ENCODE data around the gene DCBLD2.

Gene DCBLD2, protein sequence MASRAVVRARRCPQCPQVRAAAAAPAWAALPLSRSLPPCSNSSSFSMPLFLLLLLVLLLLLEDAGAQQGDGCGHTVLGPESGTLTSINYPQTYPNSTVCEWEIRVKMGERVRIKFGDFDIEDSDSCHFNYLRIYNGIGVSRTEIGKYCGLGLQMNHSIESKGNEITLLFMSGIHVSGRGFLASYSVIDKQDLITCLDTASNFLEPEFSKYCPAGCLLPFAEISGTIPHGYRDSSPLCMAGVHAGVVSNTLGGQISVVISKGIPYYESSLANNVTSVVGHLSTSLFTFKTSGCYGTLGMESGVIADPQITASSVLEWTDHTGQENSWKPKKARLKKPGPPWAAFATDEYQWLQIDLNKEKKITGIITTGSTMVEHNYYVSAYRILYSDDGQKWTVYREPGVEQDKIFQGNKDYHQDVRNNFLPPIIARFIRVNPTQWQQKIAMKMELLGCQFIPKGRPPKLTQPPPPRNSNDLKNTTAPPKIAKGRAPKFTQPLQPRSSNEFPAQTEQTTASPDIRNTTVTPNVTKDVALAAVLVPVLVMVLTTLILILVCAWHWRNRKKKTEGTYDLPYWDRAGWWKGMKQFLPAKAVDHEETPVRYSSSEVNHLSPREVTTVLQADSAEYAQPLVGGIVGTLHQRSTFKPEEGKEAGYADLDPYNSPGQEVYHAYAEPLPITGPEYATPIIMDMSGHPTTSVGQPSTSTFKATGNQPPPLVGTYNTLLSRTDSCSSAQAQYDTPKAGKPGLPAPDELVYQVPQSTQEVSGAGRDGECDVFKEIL
- long read RNA-seq, donor 1, full-length matches to known transcripts: 2 of 2 reads
- long read RNA-seq, donor 1, partial matches to known transcripts: 0 of 2 reads
- long read RNA-seq, donor 1, other reads (novel, unspliced or antisense): 0 of 2 reads
- long read RNA-seq, donor 2, full-length matches to known transcripts: 1 of 1 reads
- long read RNA-seq, donor 2, partial matches to known transcripts: 0 of 1 reads
- long read RNA-seq, donor 2, other reads (novel, unspliced or antisense): 0 of 1 reads
- long read RNA-seq, donor 3, full-length matches to known transcripts: 1 of 1 reads
- long read RNA-seq, donor 3, partial matches to known transcripts: 0 of 1 reads
- long read RNA-seq, donor 3, other reads (novel, unspliced or antisense): 0 of 1 reads
- long read RNA-seq, donor 4, full-length matches to known transcripts: 3 of 3 reads
- long read RNA-seq, donor 4, partial matches to known transcripts: 0 of 3 reads
- long read RNA-seq, donor 4, other reads (novel, unspliced or antisense): 0 of 3 reads
- long read RNA-seq, donor 5, full-length matches to known transcripts: 3 of 3 reads
- long read RNA-seq, donor 5, partial matches to known transcripts: 0 of 3 reads
- long read RNA-seq, donor 5, other reads (novel, unspliced or antisense): 0 of 3 reads
- long read RNA-seq, donor 6, full-length matches to known transcripts: 2 of 8 reads
- long read RNA-seq, donor 6, partial matches to known transcripts: 6 of 8 reads
- long read RNA-seq, donor 6, other reads (novel, unspliced or antisense): 0 of 8 reads
- long read RNA-seq, donor 7, full-length matches to known transcripts: 7 of 64 reads
- long read RNA-seq, donor 7, partial matches to known transcripts: 57 of 64 reads
- long read RNA-seq, donor 7, other reads (novel, unspliced or antisense): 0 of 64 reads
- long read RNA-seq, donor 8, full-length matches to known transcripts: 1 of 1 reads
- long read RNA-seq, donor 8, partial matches to known transcripts: 0 of 1 reads
- long read RNA-seq, donor 8, other reads (novel, unspliced or antisense): 0 of 1 reads

DNA sequence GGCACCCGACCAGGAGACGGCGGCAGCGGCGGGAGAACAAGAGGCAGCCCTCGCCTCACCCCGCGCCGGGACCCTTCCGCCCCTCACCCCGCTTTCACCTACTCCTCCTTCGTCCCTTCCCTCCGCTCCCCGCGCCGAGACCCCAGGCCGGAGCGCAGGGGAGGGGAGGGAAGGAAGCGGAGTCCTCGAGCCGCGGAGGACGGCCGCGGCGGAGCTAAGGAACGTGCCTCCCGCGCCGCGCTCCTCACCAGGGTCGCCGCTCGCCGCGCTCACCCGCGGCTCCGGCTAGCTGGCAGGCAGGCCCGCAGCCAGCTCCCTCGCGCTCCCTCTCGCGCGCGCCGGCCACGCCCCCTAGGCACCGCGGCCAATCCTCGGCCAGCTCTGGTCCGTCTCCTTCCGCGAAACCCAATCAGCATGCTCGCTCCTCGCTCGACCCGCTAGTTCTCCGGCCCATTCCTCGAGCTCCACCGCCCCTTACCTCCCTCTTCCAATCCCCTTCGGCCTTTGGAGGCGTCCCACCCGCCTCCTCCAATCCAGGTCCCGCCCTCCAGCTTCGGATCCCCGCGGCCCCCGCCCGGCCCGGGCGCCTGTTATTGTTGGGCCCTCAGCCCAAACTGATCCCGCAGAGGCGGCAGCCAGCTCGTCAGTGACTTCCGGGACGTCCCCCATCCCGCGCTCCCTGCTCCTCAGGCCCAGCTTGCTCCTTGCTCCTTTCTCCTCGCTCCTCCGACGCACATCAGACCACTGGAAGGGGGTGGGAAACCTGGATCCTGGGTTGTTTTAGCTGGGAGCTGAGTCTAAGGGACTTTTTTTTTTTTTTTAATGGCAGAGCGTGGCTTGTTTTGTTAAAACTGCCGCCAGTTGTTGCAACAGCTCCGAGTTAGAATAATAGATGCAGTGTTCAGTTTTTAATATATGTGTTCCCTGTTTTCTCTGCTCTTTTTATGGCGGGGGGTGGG, at the start of gene DCBLD2:
Gene DCBLD2 (minus strand): TSS at position 304 of the 959 bp plus-strand sequence. CDS start 369 bp downstream, outside the sequence.
- peak; percentile 98 for DNase-seq

DNA sequence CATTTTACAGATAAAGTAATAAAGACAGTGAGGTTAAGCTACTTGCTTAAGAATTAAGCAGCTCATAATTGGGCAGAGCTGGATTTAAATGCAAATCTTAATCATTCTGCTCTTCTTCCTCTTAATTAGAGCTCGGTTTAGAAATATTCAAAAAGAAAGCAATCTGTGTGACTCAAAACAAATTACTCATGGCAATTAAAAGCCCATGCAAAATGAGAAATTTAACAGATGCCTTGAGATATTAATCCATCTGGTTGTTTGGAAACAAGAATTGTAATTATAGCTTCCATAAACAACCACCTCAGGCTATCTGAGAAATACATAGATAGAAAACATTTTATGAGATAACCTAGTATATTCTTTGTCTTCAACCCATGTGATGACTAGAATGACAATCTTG, 44.2 kb upstream of the DCBLD2 start:
- DNase-seq: no peak

DNA sequence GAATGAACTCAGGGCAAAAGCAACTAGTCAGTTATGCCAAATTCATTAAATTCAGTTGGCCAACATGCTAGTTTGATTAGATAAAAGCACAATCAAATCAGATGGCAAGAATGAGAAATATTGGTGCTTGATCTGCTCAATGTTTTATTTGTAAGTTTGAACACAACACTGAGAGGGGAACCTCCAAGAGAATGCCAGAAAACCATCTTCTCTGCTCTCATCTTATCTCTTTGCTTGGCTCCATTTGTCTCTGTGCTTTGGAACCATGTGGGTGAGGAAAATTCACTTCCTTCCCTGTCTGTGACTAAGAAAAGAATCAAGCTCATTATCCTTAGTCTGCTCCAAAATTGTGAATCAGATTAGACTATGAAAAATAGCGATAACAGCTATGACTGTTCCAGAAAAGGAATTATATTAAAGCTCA, 43.6 kb upstream of the DCBLD2 start:
- no peak for DNase-seq

DNA sequence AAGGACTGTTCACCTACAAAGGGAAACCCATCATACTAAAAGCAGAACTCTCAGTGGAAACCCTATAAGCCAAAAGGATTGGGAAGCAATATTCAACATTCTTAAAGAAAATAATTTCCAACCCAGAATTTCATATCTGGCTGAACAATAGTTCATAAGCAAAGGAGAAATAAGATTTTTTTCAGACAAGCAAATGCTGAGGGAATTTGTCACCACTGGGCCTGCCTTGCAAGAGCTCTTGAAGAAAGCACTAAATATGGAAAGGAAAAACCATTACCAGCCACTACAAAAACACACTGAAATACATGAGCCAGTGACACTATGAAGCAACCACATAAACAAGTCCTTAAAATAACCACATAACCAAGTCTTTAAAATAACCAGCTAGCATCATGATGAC, 28.9 kb upstream of the DCBLD2 start:
- no peak for DNase-seq

DNA sequence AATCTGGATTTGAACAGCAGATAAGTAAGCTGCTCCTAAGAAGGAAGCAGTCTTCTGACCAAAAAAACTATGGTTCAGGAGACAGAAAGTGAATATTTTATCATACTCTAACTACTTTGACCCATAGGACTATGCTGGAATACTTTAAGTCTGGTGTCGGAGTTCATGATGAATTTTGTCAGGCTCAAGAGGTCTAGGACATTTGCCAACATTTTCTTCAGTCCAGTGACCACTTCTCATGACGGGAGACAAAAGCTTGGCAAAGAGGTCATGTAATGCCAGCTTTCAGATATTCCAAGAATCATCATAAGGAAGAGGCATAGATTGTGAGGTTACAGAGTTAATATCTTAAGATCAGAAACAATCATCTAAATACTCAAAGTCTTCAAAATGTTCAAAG, 20.5 kb upstream of the DCBLD2 start:
- DNase-seq: no peak

GRCh38 chr3:98920166-98920565, 18.7 kb upstream of the DCBLD2 start:
- no peak for DNase-seq

- no peak for DNase-seq
These were observed 17.1 kb upstream of the DCBLD2 start for GRCh38 chr3:98918586-98918985.

DNA sequence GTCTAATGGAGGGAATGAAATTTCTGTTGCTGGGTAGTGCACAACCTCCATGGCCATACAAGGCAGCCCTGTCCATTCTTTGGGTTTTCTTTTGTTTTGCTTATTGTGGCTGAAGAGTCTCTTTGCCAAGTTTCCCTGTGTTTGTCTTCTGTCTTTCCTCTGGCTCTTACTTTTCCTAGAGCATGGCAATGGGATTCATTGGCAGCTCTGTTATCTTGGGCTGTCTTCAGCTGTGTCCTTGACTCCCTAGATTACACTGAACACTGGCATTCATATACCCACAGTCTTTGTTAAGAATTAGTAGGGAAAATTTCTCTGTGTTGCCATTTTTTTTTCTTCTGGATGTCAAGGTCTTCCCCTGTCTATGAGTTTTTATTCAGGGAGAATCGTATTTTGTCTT, 16.1 kb upstream of the DCBLD2 start:
- DNase-seq: no peak

DNA sequence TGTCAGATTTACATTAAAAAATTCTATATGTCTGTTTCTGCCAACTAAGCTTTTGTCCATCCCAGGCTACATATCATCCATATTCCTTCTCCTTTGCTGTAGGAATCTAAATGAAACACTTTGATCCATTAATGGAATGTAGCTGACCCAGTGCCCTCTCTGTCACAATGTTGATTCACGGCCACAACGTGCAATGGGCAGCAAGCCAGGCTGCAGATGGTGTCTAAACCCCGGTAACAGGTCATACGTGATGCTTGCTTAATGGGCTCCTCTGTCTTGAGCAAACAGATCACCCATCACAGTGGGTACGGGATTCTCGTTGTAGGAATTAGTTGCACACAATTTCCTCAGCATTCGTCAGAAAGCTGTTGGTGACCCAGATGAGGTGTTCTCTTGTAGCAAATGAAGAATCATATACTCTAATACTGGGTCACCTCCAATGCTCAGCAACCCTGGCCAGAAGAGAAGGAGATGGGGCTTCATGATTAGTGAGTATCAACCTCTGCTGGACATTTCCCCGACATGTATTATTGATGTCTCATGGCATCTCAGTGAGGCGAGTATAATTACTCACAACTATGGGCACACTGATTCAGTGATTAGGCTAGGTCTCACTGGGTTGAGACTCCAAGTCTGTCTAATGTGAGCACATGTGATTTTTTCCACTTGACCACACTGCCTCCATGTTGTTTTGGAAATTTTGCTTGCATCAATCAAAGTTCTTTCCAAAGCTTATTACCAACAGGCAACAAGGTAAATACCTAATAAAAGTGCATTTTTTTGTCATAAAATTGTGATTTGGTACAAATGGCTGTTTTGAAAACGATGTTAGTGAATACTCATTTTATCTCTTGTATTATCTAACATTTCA, 12.9 kb upstream of the DCBLD2 start:
- DNase-seq: no peak

GRCh38 chr3:98912448-98912847, 11.0 kb upstream of the DCBLD2 start:
- no peak for DNase-seq

GRCh38 chr3:98906230-98906629, 4.7 kb upstream of the DCBLD2 start:
- DNase-seq: no peak

DNA sequence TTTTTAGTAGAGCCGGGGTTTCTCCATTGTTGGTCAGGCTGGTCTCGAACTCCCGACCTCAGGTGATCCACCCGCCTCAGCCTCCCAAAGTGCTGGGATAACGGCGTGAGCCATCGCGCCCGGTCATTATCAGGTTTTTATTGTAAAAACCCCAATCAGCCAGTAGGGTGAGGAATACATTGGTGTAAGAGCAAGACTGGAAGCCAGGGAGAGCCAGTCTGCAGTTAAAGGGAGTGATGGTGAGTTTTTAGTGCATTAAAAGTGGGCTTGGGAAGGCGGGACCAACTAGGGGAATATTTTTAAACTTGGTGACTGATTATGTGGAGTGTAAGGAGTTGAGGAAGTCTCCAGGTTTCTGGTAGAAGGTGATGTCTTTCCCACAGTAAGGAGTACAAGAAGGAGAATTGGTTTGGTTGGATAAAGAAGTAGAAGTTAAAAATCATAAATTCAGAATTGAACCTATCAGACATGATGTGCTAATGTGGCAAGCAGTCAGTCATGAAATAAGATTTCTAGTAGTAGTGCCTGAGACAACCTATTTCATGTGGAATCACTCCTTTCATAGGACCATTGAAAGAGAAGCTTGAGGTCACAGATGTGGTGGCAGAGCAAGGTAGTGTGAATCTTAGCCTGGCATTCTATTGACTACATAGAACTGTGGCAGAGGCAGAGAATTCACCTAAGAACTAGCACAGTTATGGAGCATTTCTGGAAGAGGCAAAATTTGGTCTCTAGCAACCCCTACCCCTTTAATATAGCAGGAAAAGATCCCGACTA, 2.4 kb upstream of the DCBLD2 start:
- DNase-seq: no peak

- no peak for DNase-seq
These were observed 1.6 kb upstream of the DCBLD2 start for GRCh38 chr3:98903099-98903498.

DNA sequence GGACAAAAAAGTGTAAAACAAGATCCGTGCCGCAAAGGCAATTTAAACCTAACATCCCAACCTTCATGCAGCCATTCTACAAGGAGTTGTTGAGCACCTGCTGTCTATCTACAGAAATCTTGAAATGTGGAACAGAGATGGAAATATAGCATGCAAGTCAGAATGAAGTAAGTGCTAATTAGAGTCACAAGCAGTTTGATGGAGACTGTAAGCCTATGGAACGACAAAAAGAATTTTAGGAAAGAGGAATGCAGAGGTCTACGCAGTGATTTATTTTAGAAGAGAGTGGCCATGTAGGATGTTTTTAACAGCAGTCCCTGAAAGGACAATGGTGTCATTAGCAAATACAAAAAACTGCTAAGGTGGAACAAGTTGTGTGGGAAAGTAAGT, 851 bp upstream of the DCBLD2 start:
- no peak for DNase-seq

GRCh38 chr3:98901119-98901391, 440 bp downstream of the DCBLD2 start:
- DNase-seq: no peak

- DNase-seq: no peak
These were observed 1.0 kb downstream of the DCBLD2 start for GRCh38 chr3:98900265-98901118.

DNA sequence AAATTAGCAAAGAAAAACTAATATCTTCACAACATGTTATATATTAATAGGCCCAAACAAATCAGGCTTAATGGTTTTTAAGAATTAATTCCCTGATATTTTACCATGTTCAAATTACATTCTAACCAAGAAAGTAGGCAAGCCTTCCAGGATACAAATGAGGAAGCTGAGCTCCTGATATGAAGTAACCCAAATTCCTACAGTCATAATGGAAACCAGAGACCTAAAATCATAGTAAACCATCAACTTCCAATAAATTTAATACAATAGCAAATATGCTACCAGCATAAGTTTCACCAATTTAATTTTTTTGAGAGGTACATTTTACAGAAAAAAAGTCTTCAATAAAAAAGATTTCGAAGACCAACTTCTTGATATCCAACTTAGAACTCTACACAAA, 3.8 kb downstream of the DCBLD2 start:
- DNase-seq: no peak

All from right kidney (tissue), 9 donors.